Stimulated activated CD4-positive, alpha-beta T cell treated with anti-CD3 and anti-CD28 coated beads, Interleukin-1b, Interleukin-23, amount 100 ng/mL, for 48 hours (primary cell): ENCODE results near the gene SPRED2.
A peak's percentile ranks its signal among the peaks of the same experiment; 100 is the strongest.

Experiments used
- DNase-seq: peaks from one replicate; pipeline ENCODE4 v3.0.0-alpha.2; 2020

Gene SPRED2, protein sequence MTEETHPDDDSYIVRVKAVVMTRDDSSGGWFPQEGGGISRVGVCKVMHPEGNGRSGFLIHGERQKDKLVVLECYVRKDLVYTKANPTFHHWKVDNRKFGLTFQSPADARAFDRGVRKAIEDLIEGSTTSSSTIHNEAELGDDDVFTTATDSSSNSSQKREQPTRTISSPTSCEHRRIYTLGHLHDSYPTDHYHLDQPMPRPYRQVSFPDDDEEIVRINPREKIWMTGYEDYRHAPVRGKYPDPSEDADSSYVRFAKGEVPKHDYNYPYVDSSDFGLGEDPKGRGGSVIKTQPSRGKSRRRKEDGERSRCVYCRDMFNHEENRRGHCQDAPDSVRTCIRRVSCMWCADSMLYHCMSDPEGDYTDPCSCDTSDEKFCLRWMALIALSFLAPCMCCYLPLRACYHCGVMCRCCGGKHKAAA

DNA sequence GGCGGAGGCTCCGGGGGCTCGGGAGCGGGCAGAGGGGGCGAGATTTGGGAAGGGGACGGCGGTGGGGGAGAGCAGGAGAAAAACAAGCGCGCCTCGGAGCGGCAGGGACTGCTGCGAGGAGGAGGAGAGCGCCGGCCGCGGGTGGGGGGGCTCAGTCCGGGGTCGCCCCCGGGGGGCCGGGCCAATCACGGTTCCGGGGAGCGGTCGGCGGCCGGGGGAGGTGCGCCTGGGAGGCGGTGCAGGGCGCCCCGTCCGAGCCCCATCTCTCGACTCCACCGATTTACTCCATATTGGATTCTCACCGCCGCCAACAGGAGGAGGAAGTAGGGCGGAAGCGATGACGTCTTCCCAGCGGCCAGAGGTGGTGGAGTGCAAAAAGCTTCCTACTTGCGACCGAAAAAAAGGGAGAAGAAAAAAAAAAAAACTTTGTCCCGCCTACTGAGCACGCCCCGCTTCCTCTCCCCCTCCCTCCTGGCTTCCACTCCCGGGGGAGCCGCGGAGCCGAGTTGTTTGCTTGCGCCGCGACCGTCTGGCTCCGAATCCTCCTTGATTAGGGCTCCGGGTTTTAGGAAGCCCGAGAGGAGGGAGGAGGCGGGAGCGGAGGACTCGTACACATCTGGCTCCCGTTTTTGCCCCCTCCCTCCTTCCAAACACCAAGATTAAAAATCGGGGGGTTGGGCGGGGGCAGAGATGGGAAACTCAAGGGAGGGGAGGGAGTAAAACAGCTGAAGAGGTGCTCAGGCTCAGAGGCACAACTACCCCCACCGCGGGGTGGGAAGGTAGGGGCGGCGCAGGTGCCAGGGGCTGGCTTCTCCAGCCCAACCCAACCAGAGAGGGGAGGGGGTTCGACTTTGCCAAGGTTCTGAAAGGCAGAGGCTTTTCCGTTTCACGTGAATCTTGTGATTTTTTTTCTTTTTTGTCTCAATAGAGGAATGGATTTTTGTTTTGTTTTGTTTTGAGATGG is at the start of gene SPRED2:
Gene SPRED2, minus strand, starts transcription at position 373 of the 964 bp plus-strand sequence. CDS start 612 bp downstream, outside the sequence.
- peak; percentile 81 for DNase-seq

DNA sequence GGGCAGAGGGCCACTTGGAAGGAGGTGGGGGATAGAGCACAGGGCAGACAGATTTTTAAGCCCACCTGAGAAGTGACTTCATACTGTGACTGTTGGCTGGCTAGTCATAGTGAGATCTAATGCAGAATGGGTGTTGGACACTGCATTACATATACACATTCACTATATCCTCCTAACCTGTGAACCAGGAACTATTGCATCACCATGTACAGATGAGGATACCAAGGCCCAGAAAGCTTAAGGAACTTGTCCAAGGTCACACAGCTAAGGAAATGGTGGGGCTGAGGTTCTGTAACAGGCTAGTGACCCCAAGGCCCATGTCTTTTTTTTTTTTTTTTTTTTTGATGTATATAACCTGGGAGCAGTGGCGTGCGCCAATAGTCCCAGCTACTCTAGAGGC is 49.6 kb upstream of the SPRED2 start:
- no peak for DNase-seq

DNA sequence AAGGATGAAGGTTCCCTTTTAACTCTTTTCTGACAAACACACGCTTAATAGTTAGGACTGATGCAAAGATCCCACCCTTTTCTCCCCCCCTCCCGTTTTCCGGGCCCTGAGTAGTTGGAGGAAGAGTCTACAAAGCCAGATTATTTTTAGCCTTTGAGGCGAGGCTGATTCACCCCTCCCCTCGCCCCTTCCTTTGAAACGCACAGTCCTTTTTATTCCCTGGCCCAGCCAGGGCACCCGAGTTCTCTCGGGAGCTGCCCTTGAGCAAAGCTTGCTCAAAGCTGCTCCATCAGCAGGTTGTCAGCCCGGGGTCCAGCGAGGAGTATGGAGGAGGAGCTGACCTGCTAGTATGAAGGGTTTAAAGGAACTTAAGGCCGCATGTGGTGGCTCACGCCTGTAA is 47.1 kb upstream of the SPRED2 start:
- DNase-seq: no peak

DNA sequence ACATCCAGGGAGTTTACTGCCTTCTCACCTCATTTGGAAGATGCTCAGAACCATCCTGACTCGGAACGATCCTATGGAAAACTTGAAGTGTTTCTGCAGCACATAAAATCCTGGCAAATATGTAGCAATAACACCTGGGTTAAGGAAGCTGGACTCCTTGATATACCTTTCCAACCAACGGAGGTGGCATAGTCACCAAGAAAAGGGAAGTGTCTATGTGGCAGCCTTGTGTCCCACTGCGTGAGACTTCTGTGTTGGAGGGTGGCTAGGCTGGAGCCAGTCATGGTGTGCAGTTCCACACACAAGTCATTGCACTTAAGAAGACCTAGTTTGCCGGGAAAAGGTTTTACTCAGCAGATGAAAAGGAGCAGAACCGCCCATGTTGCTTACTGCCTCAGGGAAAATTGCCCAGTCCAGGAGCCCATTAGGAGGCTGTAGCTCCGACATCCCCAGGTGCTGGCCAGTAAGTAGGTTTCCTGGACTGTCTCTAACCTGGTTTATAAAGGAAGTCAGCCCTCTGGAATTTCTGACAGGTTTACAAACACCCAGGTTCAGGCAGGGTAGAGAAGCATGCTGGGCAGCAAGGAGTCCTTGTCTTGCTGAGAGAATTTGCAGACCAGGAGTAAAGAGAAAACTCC is 46.2 kb upstream of the SPRED2 start:
- DNase-seq: no peak

DNA sequence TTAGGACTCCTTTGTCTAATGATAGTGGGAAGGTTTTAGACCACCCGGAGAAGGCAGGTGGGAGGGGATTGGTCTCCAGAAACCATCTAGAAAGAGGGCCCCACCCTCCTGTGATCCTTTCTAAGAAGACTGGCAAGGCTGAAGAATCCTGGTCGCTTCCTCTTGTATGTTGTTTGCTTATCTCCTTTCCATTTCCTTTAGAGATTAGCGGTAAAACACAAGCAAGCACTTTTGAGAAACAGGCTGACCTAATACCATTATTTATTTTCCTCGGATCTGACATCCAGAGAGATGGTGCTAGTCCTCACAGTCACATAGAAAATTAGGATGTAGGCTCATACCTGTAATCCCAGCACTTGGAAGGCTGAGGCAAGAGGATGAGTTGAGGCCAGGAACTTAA is 45.2 kb upstream of the SPRED2 start:
- DNase-seq: no peak

DNA sequence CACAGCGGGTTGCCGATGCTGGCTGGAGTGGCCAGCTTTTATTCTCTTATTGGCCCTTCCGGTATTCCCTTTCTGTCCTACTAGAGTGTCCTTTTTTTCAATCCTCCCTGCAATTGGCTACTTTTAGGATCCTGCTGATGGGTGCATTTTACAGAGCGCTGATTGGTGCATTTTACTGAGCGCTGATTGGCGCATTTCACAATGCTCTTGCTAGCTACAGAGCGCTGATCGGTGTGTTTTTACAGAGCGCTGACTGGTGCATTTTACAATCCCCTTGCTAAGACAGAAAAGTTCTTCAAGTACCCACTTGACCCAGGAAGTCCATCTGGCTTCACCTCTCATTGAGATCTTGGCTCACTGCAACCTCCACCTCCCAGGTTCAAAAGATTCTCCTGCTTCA is 44.4 kb upstream of the SPRED2 start:
- no peak for DNase-seq

DNA sequence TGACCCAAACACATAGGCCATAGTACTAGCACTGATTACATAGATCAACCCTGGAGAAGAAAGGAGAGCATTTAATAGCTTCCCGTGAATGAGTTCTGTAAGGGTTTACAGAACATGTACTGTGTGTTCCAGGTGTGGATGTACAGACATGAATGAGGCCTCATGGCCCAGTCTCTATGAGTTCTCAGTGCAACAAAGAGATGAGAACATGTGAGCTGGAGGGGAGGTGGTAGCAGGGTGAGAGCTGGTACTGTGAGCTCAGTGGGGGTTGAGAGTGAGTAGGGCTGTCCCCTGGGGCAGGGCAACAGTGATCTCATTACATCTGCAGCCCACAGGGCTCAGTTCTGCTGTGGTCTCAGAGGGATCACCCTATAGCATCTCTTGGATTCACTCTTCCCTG is 42.6 kb upstream of the SPRED2 start:
- DNase-seq: no peak

DNA sequence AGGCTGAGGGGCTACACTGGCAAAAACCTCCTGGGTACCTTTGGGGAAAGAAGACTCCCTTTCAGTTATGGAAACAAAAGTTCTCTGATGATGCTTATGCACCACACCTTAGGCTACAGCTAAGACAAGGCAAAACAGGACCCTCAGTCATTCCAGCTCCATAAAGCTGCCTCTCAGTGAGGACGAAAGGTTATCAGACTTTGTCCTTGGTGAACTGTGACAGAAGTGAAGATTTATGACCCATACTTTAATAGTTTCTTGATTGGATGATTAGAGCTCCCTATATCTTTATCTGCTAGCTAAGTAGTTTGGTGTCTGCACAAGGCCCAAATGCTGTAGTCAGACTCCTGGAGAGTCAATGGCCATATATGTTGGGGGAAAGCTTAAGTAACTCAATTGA is 40.6 kb upstream of the SPRED2 start:
- DNase-seq: no peak

DNA sequence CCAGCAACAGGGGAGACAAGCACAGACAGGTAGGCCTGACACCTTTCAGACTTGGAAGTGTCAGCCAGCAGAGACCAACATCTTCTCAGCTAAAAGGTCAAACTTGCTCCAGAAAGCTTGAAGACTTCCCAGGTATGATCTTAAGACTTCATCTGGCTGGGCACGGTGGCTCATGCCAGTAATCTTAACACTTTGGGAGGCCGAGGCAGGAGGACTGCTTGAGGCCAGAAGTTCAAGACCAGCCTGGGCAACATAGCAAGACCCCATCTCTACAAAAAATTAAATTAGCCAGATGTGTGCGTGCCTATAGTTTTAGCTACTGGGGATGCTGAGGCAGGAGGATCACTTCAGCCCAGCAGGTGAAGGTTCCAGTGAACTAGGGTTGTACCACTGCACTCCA is 39.0 kb upstream of the SPRED2 start:
- DNase-seq: no peak

DNA sequence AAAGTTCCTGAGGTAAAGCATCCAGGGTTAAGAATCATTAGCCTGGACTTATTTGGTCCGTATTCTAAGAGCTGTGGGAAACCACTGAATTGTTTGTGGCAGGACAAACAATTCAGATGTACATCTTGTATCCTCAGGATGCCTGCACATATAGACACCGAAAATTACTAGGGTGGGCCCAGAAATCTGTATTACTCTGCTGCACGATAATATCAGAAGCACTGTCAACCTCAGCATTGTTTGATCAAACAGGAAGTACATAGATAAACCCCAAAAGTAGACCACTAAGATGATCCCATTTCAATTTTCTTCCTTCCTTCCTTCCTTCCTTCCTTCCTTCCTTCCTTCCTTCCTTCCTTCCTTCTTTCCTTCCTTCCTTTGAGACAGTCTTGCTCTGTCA is 34.2 kb upstream of the SPRED2 start:
- no peak for DNase-seq

DNA sequence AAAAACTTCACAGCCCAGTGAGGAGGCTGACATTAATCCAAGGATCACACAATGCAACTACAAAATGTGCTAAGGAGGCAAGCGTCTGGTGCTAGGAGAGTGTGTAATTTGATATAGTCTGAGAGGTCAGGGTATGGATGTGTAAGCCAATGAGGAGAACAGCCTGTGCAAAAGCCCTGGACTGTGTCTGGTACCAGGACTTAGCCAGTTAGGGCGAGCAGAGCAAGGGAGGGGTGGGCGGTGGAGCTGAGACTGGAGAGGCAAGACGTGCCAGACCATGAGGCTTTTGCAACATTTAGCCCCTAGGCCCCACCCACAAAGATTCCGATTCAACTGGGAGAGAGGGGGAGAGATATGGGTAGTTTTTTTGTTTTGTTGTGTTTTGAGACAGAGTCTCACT is 33.5 kb upstream of the SPRED2 start:
- no peak for DNase-seq

DNA sequence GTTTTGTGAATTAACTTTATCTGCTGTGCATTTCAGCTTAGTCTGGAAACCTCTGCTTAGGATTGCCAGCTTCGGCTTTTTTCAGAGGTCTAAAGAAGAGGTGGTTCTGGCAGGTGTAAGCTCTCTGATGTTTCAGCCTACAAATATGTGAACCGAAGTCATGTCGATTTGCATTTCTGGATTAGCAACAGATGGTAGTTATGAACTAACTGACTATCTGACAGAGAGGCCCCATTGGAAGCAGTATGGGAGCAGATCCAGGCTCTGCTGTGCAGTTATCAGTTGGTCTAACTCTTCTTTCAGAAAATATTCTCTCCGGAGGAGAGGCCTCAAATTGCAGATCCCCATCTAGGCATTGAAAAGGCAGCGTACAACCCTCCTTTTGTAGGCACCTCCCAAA is 32.7 kb upstream of the SPRED2 start:
- no peak for DNase-seq

DNA sequence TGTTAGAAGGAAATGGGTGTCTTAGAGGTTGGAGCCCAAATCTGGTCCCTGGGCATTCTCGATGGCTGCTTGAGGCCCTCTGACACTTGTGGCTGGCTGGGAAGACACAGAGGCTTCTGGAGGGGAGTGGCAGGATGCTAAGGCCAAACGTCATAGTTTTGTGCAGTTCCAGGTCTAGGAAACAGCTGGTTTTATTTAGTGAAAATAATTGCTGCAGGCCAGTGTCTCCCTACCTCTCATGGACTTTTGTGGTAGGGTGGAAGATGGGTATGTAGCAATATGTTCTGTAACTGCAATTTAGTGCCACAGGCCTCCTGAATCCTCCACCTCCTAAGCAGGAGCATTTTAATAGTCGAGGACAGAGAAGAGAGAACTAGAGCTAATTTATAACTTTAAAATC is 32.2 kb upstream of the SPRED2 start:
- DNase-seq: no peak

DNA sequence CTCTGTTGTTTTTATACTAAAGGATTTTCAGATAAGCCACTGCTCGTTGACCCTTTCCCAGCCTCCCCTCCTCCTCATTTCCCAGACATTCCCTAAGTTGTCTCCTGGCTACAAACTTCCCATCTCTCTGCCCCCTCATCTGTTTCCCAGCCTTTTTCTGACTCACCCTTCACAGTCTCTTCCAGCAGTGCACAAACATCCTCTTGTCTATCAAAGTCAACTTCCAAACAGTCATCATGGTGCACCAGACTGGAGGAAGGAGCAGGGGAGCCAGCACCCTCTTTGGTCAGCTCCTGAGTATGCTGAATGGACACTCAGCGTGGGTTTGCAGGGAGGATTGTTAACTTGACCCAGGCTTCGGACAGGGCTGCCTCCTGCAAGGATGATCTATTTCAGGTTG is 26.6 kb upstream of the SPRED2 start:
- DNase-seq: no peak

DNA sequence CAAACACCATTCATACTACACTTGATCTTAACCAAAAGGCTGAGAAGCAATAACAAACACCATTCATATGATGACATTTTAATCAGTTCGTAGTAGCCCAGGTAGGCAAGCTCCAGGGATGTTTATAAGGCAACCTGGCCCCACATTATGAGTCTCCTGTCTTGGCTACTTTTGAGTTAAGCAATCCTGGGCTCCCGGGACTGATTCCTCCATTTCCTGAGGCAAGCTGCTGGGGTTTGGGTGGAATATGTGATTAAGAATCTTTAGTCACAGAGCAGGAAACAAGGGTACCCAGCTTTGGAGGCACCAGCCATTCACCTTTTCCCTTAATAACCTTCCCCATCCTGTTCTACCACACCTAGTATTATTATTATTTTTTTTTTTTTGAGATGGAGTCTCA is 24.5 kb upstream of the SPRED2 start:
- DNase-seq: no peak

DNA sequence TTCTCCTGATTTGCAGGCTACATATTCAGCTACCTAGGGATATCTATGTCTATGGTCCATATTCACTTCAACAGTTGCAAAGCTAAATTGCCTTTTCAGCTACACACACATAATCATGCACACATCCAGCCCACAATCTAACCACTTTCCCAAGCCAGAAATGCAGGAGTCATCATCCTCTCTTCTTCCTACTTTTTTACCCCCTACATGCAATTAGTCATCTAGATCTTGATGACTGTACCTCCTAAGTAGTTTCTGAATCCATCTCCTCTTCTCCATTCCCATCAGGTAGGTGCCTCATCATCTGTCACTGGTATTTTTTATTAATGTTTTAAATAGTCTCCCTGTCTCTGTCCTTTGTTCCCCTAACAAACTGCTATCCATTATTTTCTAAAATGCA is 23.7 kb upstream of the SPRED2 start:
- DNase-seq: no peak

DNA sequence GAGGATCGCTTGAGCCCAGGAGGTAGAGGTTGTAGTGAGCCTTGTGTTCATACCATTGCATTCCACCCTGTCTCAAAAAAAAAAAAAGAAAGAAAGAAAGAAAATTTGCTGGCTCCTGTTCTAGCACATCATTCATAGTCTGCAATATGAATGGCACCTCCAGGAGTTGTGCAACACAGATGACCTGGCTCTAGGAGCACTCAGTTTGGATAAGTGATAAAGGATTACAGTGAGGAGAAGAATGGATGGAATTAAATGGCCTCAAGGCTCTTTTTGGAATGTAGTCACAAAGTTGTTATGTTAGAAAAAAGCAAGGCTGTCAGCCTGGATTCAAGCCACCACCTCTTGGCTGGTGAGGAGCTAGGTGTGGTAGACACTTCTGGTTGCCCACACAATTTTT is 21.5 kb upstream of the SPRED2 start:
- DNase-seq: no peak

DNA sequence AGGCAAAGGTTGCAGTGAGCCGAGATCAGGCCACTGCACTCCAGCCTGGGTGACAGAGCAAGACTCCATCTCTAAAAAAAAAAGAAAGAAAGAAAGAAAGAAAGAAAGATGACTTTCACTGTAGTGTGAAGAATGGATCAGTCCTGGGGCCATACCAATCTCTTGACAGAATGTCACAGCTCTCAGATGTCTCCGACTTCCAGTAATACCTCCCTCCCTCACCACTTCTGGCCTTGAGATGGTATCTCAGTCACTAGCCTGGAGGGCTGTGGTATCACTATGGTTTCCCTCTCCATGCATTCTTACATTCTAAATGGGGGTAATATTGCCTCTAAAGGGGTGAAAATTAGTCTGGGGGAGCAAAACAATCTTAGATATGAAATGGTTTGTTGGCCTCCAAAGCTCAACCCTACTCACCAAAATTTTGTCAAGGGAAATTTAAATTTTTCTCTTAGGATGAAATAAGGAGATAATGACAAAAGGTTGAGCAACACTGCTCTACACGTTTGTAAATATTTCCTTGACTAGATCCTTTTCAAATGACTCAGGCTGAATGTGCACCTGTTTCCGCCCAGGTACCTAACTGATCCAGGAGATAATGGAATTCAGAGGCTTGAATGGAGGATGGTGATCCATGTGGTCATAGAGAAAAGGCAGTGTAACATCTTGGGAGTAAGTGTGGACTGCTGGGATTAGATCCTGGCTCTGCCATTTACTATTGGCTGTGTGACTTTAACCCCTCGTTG is 19.9 kb upstream of the SPRED2 start:
- DNase-seq: no peak

DNA sequence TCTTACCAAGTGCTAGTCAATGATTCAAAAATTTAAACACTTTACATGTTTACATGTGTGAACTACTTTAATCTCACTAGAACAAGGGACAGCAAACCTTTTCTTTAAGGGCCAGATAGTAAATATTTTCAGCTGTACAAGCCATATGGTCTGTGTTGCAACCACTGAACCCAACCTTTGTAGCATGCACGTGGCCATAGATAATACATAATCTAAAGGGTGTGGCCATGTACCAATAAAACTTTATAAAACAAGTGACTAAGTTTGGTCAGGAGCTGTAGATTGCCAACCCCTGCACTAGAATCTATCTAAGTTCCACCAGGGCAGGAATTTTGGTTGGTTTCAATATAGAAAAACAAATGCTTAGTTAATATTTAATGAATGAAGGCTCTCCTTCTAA is 18.4 kb upstream of the SPRED2 start:
- DNase-seq: no peak

DNA sequence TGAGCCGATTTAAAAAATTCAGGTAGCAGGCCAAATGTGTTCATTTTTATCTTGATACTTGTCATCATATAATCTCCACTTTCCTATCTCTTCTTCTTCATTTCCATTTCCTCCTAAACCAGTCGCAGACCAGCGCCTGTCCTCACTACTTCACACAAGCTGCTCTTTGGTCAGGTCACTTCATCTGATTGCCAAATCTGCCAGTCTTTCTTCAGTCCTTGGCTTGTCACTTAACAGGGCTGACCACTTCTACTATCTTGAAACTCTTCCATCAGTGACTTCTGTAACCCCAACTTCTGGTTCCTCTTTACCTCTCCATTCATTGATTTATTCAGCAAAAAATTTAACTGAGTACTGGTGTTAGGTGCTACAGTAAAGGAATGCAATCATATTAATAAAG is 18.0 kb upstream of the SPRED2 start:
- DNase-seq: no peak

DNA sequence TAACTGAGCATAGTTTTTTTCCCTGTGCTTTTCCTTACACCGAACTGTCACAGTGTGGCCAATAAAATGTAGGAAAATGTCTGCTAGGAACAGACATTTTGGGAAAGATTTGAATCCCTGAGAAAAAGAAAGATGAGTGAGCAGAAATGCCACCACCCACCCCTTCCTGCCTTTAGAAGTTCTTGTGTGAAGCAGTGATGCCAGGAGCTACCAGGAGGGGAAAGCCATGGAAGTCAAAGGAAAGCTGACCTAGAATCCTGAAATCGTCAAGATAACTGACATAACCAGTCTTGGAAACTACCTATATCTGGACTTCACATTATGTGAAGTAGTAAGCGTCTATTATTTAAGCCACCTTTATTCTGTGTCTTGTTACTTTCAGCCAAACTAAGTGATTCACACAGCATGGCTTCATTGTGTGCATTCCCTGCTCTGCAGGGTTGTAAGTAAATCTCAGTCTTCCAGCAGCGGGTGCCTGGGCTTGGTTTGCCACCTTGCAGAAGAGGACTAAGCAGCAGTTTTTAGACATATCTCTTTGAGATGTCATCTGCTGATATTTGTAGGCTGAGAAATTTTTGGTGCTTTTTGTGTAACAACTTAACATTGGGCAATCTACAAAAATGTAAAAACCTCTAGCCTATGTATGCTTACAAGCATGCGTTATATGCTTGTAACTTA is 11.2 kb upstream of the SPRED2 start:
- no peak for DNase-seq

DNA sequence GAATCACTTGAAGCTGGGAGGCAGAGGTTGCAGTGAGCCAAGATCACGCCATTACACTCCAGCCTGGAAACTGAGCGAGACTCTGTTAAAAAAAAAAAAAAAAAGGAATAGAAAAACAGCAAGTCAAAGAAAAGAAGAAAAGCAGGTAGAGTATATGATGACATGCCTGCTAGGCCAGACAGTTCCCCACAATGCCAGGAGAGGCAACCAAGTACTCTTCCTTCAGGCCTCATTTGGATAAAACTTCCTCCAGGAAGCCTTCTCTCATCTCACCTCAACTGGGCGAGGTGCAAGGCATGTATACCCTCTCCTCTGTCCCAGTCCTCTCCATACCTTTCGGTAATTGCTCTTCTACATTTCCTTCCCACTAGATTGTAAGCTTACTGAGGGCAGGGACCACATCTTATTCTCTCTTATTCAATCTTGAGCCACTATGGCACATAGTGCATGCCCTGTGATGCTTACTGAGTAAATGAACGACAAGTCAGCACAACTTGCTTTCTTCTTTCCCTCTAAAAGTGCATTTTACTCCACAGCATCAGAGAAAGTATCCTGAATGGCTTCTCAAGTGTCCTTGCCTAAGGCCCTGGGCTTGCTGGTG is 10.1 kb upstream of the SPRED2 start:
- no peak for DNase-seq
